Measurements from ENCODE around the gene PLPP1.

Gene PLPP1

GRCh38 chr5:55534436-55535198 is at the start of gene PLPP1:
PLPP1 (minus strand) TSS chr5:55534964; CDS start chr5:55534629, 335 bp downstream.
- peak; percentile 61 to 78 for DNase-seq (ENCODE audit: low read depth in 2 of 2)

- no peak for DNase-seq (ENCODE audit: low read depth in 2 of 2)
These were observed 48.8 kb upstream of the PLPP1 start for GRCh38 chr5:55583578-55583977.

- DNase-seq (ENCODE audit: low read depth in 2 of 2) = no peak
These were observed 47.5 kb upstream of the PLPP1 start for GRCh38 chr5:55582256-55582655.

DNA sequence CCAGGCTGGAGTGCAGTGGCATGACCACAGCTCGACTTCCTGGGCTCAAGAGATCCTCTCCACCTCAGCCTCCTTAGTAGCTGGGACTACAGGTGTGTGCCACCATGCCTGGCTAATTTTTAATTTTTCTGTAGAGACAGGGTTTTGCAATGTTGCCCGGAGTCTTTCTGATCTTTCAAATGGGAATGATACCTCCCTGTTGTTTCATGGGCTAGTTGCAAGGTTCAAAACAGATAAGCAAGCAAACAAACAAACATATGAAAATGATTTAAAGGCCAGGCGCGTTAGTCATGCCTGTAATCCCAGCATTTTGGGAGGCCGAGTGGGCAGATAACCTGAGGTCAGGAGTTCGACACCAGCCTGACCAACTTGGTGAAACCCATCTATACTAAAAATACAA is 45.3 kb upstream of the PLPP1 start:
- no peak for DNase-seq (ENCODE audit: low read depth in 2 of 2)

GRCh38 chr5:55578771-55579170 is 44.0 kb upstream of the PLPP1 start:
- no peak for DNase-seq (ENCODE audit: low read depth in 2 of 2)

- no peak for DNase-seq (ENCODE audit: low read depth in 2 of 2)
These were observed 42.7 kb upstream of the PLPP1 start for GRCh38 chr5:55577353-55578060.

GRCh38 chr5:55576661-55577060 is 41.9 kb upstream of the PLPP1 start:
- DNase-seq (ENCODE audit: low read depth in 2 of 2) = no peak

DNA sequence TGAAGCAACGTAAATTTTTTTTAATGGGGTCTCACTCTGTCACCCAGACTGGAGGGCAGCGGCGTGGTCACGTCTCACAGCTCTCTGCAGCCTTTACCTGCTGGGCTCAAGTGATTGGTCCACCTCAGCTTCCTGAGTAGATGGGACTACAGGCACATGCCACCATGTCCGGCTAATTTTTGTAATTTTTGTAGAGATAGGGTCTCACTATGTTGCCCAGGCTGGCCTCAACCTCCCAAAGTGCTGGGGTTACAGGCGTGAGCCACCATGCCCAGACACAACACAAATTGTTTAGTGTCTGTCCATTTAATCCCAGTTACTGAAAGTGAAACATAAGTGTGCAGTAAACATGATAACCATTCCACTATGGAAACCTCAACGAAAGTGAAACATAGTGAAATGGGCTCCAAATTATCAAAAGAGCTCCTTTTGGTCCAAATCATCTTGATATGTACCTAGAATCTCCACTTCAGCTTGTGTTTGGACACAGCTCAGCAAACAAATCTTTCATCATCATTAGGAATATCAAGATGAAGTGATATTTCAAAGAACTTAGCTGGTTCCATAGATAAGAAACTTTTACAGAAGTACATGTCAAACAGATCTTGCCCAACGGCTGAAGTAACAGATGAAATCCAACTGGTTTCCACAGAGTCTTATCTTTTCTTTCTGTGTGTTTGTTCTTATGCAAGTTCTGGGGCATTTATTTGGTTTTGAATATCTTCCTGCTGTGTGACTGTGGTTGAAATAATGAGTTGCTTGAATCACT is 41.2 kb upstream of the PLPP1 start:
- no peak for DNase-seq (ENCODE audit: low read depth in 2 of 2)

DNA sequence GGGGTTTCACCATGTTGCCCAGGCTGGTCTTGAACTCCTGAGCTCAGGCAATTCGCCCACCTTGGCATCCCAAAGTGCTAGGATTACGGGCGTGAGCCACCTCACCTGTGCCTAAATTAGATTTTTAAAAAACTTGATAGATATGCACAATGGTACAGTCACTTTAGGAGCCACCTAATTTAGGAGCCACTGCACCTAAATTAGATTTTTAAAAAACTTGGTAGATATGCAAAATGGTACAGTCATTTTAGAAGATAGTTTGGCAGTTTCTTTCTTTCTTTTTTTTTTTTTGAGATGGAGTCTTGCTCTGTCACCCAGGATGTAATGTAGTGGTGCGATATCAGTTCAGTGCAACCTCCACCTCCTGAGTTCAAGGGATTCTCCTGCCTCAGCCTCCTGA is 37.8 kb upstream of the PLPP1 start:
- DNase-seq (ENCODE audit: low read depth in 2 of 2) = no peak

GRCh38 chr5:55572020-55572419 is 37.3 kb upstream of the PLPP1 start:
- no peak for DNase-seq (ENCODE audit: low read depth in 2 of 2)

- DNase-seq (ENCODE audit: low read depth in 2 of 2) = no peak
These were observed 35.8 kb upstream of the PLPP1 start for GRCh38 chr5:55570570-55570969.

DNA sequence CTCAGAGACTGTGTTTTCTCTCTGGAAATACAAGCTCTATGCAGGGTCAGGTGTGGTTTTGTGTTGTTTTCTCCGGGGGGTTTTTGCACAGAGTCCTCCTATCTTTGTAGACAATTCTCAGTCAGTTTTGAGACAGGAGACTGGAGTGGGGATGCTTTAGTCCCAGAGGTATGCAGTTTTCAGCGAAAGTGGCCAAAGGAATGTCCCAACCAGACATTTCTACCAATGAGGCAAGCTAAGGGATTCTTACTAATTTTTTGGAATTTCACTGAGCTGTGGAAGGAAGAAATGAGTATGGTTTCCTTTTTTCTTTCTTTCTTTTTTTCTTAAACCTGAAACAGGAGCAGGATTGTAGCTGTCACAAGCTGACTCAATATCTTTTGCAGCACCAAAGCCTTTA is 35.3 kb upstream of the PLPP1 start:
- no peak for DNase-seq (ENCODE audit: low read depth in 2 of 2)

DNA sequence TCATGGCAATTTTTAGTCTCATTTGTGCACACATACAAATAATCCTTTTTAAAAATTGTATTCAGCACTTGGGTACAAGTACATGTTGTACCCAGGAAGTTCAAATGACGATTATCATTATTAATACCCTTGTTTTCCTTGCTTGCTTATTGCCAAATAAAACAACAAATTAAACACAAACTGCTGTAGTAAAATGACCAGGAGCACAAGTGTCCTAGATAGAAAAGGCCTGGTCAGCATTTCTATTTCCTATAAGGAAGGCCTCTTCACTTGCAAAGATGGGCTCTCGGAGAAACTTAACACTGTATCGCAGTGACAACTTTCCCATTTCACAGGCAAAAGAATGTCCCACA is 34.7 kb upstream of the PLPP1 start:
- no peak for DNase-seq (ENCODE audit: low read depth in 2 of 2)

DNA sequence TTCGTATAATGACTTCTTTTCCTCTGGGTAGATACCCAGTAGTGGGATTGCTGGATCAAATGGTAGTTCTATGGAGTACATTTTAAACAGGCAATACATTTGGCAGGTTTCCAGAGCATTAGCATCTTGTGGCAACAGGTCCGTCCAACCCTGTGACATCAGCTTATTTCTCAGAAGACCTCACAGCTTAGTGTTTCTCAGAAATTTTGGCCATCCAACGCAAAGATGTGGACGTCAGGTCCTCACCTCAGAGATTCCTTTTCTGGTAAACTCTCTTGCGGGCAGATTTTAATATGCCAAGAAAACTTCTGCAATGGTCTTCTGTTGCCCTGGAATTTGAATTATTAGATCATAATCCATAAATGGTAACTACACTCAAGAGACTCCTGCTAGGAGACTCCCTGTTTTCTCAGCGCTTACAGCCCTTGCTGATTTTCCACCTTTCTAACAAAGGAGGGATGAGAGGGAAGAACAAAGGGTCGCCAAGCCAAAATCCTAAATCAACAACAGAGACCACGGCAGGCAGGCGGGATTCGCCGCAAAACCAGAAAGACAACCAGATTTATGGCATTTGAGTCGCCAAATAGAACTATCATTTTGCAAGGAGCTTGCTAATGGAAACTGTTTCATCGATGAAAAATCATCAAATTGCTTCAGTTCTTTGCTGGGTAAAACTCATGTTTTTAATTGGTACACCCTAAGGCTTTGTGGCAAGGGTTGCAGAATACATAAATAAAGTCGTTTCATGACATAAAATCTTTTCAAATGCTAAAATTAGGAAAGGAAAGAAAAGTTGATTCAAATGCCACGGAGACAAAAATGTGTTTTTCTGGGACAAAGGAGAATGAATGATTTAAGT is 34.1 kb upstream of the PLPP1 start:
- DNase-seq (ENCODE audit: low read depth in 2 of 2) = no peak

GRCh38 chr5:55564721-55565120 is 30.0 kb upstream of the PLPP1 start:
- no peak for DNase-seq (ENCODE audit: low read depth in 2 of 2)

- DNase-seq (ENCODE audit: low read depth in 2 of 2) = no peak
These were observed 23.7 kb upstream of the PLPP1 start for GRCh38 chr5:55558484-55558883.

GRCh38 chr5:55557123-55557522 is 22.4 kb upstream of the PLPP1 start:
- no peak for DNase-seq (ENCODE audit: low read depth in 2 of 2)

DNA sequence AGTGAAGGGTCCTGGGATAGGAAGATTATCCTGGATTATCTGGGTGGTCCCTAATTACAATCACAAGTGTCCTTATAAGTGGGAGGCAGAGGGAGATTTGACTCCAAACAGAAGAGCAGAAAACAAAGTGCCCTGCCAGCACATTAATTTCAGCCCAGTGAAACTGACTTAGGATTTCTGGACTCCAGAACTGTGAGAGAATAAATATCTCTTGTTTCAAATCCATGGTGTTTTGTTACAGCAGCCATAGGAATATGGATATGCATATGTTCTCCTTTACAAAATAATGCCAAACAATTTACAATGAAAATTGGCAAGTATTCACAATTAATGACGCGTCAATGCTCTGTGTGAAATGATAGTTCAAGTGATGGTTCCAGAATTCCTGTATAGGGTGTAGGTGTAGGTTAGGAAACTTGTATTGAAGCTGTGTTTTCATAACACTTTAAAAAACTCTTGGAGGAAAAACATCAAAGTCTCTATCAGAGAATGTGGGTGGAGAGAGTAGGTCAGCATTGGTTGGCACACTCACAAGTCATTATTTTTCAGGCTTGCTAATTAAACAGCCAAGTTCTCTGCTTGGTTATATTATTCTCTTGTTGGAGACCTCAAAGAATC is 19.9 kb upstream of the PLPP1 start:
- DNase-seq (ENCODE audit: low read depth in 2 of 2) = no peak

DNA sequence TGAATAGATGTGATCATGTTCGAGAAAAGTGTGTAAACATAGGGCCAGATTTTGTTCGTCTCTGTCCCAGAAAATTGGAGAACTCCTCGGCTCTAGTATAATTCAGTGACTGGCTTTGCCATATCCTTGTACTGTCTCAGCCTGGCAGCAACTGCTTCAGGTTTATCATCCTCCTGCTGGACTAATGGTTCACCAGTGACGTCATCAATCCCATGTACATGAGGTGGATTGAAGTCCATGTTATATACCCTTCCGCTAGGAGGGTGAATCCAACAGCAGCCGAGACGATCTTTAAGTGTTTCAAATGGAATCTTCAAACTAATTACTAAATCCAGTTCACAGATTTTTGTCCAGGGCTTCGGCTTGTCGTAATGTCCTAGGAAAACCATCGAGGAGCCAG is 17.1 kb upstream of the PLPP1 start:
- no peak for DNase-seq (ENCODE audit: low read depth in 2 of 2)

DNA sequence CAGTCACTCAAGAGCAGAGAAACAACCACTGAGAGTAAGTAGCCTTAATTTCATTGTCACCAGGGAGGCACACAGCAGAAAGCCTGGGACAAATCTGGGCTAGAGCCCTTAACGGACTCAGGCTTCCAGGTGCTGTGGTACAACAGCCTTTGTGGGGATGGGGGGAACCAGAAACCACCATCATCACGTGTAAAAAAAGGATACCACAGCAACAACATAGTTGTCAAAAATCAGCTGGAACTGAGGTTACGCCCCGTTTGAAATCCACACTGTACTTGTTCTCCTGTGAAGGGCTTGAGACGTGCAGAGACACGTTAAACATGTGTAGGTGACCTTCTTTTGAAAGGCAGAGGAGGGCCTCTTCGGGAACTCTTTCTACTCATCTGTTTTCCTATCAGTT is 16.6 kb upstream of the PLPP1 start:
- DNase-seq (ENCODE audit: low read depth in 2 of 2) = no peak

DNA sequence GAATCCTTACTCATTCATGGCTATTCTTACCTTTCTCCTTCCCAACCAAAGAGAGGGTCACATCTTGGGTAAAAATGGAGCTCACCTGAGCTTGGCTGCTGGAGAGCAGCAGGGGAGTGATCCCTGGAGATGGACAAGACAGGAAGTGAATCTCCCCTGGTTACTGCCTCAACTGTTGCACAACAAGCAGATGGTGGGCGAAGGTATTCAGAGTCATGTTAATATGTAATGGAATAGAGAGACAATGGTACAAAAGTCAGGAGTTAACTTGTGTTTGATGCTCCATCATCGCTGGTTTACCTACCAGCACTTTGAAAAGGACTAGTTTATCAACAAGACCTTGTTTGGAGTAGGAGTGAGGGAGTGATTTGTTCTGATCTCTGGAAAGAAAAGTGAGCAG is 13.0 kb upstream of the PLPP1 start:
- DNase-seq (ENCODE audit: low read depth in 2 of 2) = no peak

Measured in stimulated activated CD4-positive, alpha-beta T cell treated with anti-CD3 and anti-CD28 coated beads, Interleukin-15, amount 100 ng/mL, for 48 hours (primary cell).